Activated B cell treated with CpG ODN at 0.5 μM for 24 hours (primary cell): ENCODE data around the gene WNT9B. TPM values are rescaled to one million over a fixed set of nuclear protein-coding genes. Genes with fewer than 3 reads are reported as not detected.

Experiments used
- ATAC-seq: fragments of 200-7000 bp; cut with Tn5 transposase; one replicate; pipeline ENCODE4 v1.10.0; 2021; ENCODE audit warnings: low read depth, mild to moderate bottlenecking, moderate library complexity
- CTCF ChIA-PET: fragments of 350-600 bp; sonication (Branson Sonifier 250); formaldehyde crosslinking; loops from one replicate; lab custom pipeline; 2021; ENCODE audit warnings: antibody characterized with exemption; lab: Charles Lee
- POLR2A ChIA-PET: fragments of 350-600 bp; sonication (Branson Sonifier 250); formaldehyde crosslinking; loops from one replicate; lab custom pipeline; 2021; ENCODE audit warnings: antibody characterized with exemption; lab: Charles Lee
- DNase-seq: peaks from one replicate; pipeline ENCODE4 v3.0.0; 2022
- H3K27ac Mint-ChIP-seq: one replicate; pipeline ENCODE4 v1.8.0; 2020; ENCODE audit warnings: mixed read lengths
- H3K27me3 Mint-ChIP-seq: one replicate; pipeline ENCODE4 v1.8.0; 2021; ENCODE audit warnings: mixed read lengths
- H3K36me3 Mint-ChIP-seq: one replicate; pipeline ENCODE4 v1.8.0; 2021; ENCODE audit warnings: low read depth, mixed read lengths
- H3K4me1 Mint-ChIP-seq: one replicate; pipeline ENCODE4 v1.8.0; 2021; ENCODE audit warnings: mixed read lengths
- H3K4me3 Mint-ChIP-seq: one replicate; pipeline ENCODE4 v1.8.0; 2020; ENCODE audit warnings: mild to moderate bottlenecking, mixed read lengths
- H3K9me3 Mint-ChIP-seq: one replicate; pipeline ENCODE4 v1.8.0; 2020; ENCODE audit warnings: mixed read lengths
- CTCF ChIP-seq: fragments of 200-600 bp; IDR thresholded peaks from one replicate; pipeline ENCODE4 v1.8.0; 2022; ENCODE audit warnings: antibody characterized with exemption, mild to moderate bottlenecking
- intact Hi-C: fragments of 100-400 bp; cut with micrococcal nuclease; formaldehyde crosslinking; loops from one replicate; pipeline ENCODE4 v1.15.1; 2024
- total RNA-seq: library from RNA; stranded (reverse); gene quantifications from 2 replicates; pipeline ENCODE4 v1.2.3, GENCODE V29; 2022

Gene WNT9B
- total RNA-seq, 1 donor from 2014 or later, result not detected

GRCh38 chr17:46885415-46886309 lies 34.3 kb downstream of the WNT9B start:
- no peak for TF ChIP-seq CTCF
- H3K4me3 Mint-ChIP-seq, result no peak overlapping the region
- no peaks in the 10 kb centered on the region for H3K36me3 Mint-ChIP-seq
- ATAC-seq (no peak), DNase-seq (no peak)
- no peak overlapping the region for H3K27ac Mint-ChIP-seq
- POLR2A ChIA-PET, result no interaction called here
- no peaks in the 10 kb centered on the region for H3K4me1 Mint-ChIP-seq
- CTCF ChIA-PET, result no interaction called here
- peaks cover 14% of the 10 kb centered on the region for H3K27me3 Mint-ChIP-seq
- H3K9me3 Mint-ChIP-seq, result no peaks in the 10 kb centered on the region
- intact Hi-C loops, result no loop called here

GRCh38 chr17:46886310-46886663 lies 34.9 kb downstream of the WNT9B start:
- TF ChIP-seq CTCF, result no peak
- Mint-ChIP-seq H3K27ac (no peak overlapping the region), H3K27me3 (peaks cover 14% of the 10 kb centered on the region), H3K36me3 (no peaks in the 10 kb centered on the region), H3K4me1 (no peaks in the 10 kb centered on the region), H3K4me3 (no peak overlapping the region), H3K9me3 (no peaks in the 10 kb centered on the region)
- no peak for DNase-seq
- ATAC-seq, result no peak
- intact Hi-C loops, result no loop called here
- POLR2A ChIA-PET, result no interaction called here
- CTCF ChIA-PET, result no interaction called here

DNA sequence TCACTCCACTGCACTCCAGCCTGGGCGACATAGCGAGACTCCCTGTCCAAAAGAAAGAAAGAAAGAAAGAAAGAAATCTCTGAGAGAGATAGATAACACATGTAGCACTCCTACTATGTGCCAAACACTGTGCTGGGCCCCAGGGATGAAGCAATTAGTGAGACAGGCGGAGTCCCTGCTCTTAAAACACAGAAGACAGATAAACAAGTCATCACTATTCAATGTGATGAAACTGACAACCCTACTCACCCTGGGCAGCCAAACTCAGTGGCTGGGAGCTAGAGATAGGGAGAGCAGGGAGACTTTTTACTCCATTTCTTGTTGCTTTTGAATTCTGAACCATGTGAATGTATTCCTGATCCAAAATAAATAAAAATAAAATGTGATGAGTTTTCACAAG lies 36.3 kb downstream of the WNT9B start:
- H3K27me3 Mint-ChIP-seq, result peaks cover 20% of the 10 kb centered on the region
- intact Hi-C loops, result no loop called here
- H3K36me3 Mint-ChIP-seq, result no peaks in the 10 kb centered on the region
- no peak for TF ChIP-seq CTCF
- ATAC-seq (no peak), DNase-seq (no peak)
- CTCF ChIA-PET, result interaction anchor here (1.1 kb wide), 1 partner anchor 53 kb away, joined by 3 read pairs; no protein-coding TSS in a partner anchor
- H3K27ac Mint-ChIP-seq, result no peak overlapping the region
- no peaks in the 10 kb centered on the region for H3K4me1 Mint-ChIP-seq
- POLR2A ChIA-PET, result no interaction called here
- H3K9me3 Mint-ChIP-seq, result no peaks in the 10 kb centered on the region
- H3K4me3 Mint-ChIP-seq, result no peak overlapping the region

GRCh38 chr17:46888727-46889126 lies 37.3 kb downstream of the WNT9B start:
- CTCF ChIA-PET, result interaction anchor here (1.1 kb wide), 1 partner anchor 52 kb away, joined by 3 read pairs; no protein-coding TSS in a partner anchor
- no peaks in the 10 kb centered on the region for H3K36me3 Mint-ChIP-seq

More at GRCh38 chr17:46888727-46889126, 37.3 kb downstream of the WNT9B start:
- intact Hi-C loops, result no loop called here
- POLR2A ChIA-PET, result no interaction called here
- ATAC-seq, result no peak
- DNase-seq, result no peak
- Mint-ChIP-seq H3K9me3 (no peaks in the 10 kb centered on the region), H3K27ac (no peak overlapping the region), H3K27me3 (peaks cover 26% of the 10 kb centered on the region), H3K4me3 (no peak overlapping the region), H3K4me1 (no peaks in the 10 kb centered on the region)
- TF ChIP-seq CTCF, result no peak
